Lower leg skin (tissue), 3 donors: ENCODE data around the gene TIAM2.

Experiments
- CTCF ChIP-seq, 3 donors: fragments of 450-650 bp; IDR thresholded peaks; one replicate each; pipeline ENCODE4 v1.5.1; 2016; ENCODE audit warnings: antibody characterized with exemption in 3 of 3, mild to moderate bottlenecking in 3 of 3, moderate library complexity in 2 of 3
- POLR2A ChIP-seq, 2 donors: fragments of 450-650 bp; IDR thresholded peaks; one replicate each; pipeline ENCODE4 v1.6.1; 2016 to 2017; ENCODE audit warnings: antibody characterized with exemption in 2 of 2, mild to moderate bottlenecking in 1 of 2, moderate library complexity in 1 of 2

- TF ChIP-seq POLR2A (IDR thresholded peaks at IDR 0.05) (no peak), CTCF (IDR thresholded peaks at IDR 0.05) (no peak)
These were observed 276.0 kb downstream of the TIAM2 start for GRCh38 chr6:155271145-155271544.
